Adrenal gland (tissue), 12 donors: ENCODE results near the gene ZNF835. TPM values are rescaled to one million over a fixed set of nuclear protein-coding genes. Genes with fewer than 3 reads are reported as not detected.

ENCODE experiments used
- DNase-seq, 7 donors: peaks; one replicate each; pipeline ENCODE4 v3.0.0-alpha.2; 2019 to 2020
- H3K27ac ChIP-seq, 5 donors: fragments of 200-600 bp; sonication (generic) in 4 of 5; 1 replicate in 3 of 5; 2 replicates in 2 of 5; pipeline versions ENCODE4 v1.5.1 to v1.8.0; 2016 to 2020; ENCODE audit warnings: mild to moderate bottlenecking in 1 of 5
- H3K27me3 ChIP-seq: fragments of 200-600 bp; 2 replicates; pipeline ENCODE4 v1.8.0; 2021
- H3K36me3 ChIP-seq, 2 donors: fragments of 200-600 bp; replicated peaks in 1 of 2; 1 replicate in 1 of 2; 2 replicates in 1 of 2; pipeline versions ENCODE4 v1.5.1 to v1.8.0; 2018 to 2022
- H3K4me1 ChIP-seq, 2 donors: fragments of 200-600 bp; replicated peaks in 1 of 2; 1 replicate in 1 of 2; 2 replicates in 1 of 2; pipeline versions ENCODE4 v1.5.1 to v1.8.0; 2018 to 2021
- H3K4me3 ChIP-seq, 4 donors: fragments of 200-600 bp; sonication (generic) in 3 of 4; one replicate each; pipeline ENCODE4 v1.5.1; 2016 to 2018
- H3K9me3 ChIP-seq, 3 donors: fragments of 200-600 bp; sonication (generic) in 1 of 3; replicated peaks in 1 of 3; 1 replicate in 2 of 3; 2 replicates in 1 of 3; pipeline versions ENCODE4 v1.5.1 to v1.8.0; 2016 to 2021
- POLR2A ChIP-seq, 2 donors: fragments of 450-650 bp; IDR thresholded peaks; one replicate each; pipeline ENCODE4 v1.6.1; 2017; ENCODE audit warnings: antibody characterized with exemption in 2 of 2, mild to moderate bottlenecking in 2 of 2, moderate library complexity in 1 of 2
- WGBS, 4 donors: extraction: QIAGEN DNeasy Blood & Tissue Kit in 2 of 4; methylation state at CpG; one replicate each; pipeline versions ENCODE4 v1.1.5 to v1.1.7; 2013 to 2017; 5-methylcytosine and 5-hydroxymethylcytosine counted together
- intact Hi-C, 2 donors: fragments of 100-400 bp; cut with DNase I; formaldehyde crosslinking; loops; one replicate each; pipeline versions ENCODE4 v1.14.1 to v1.15.0; 2022 to 2023
- polyA plus RNA-seq, 3 donors: library from polyadenylated mRNA; stranded (reverse); fragments of 200-250 nt in 2 of 3; fragments of 350-450 nt in 1 of 3; fragmentation: Illumina TruSeq in 1 of 3; extraction: RNeasy Lipid Tissue Mini Kit (QIAGEN cat#74804) in 1 of 3; gene quantifications; one replicate each; pipeline ENCODE4 v1.2.3, GENCODE V29; 2013 to 2014
- total RNA-seq, 9 donors: library from RNA; depleted of rRNA in 4 of 9; stranded (reverse); fragments of >200 nt in 4 of 9; fragments of 120-200 nt in 1 of 9; fragmentation: NEBNext Ultra II Directional in 1 of 9; extraction: Animal tissue kit (Norgen Biotek cat#: 25700) in 1 of 9; gene quantifications; one replicate each; pipeline versions ENCODE4 v1.1.0 to v1.2.4, GENCODE V29; 2013 to 2023
- TF ChIP-seq, protein P1 (sequence below), 6 experiments: fragments of 450-650 bp in 4 of 6; fragments of 200-600 bp in 2 of 6; sonication (generic) in 1 of 6; IDR thresholded peaks; 1 replicate in 5 of 6; 2 replicates in 1 of 6; pipeline versions ENCODE4 v1.5.1 to v1.8.0; 2016 to 2021; ENCODE audit warnings: antibody characterized with exemption in 6 of 6, mild to moderate bottlenecking in 2 of 6, moderate library complexity in 1 of 6
- donor health status: healthy with polysubstance abuse.
- donor health status: Bipolar disorder and iron deficiency.
- donor health status: DM: yes; HTN: yes; CAD: no.
- donor health status: DM: no; HTN: no; CAD: no.
- donor health status: DM: no; HTN: no; CAD: no.
- donor health status: DM: yes; HTN: yes; CAD: no.

Gene ZNF835
- total and polyA plus RNA-seq, 12 donors: 0.30 to 37.5 (median 3.8) TPM

GRCh38 chr19:56699552-56699951 is 28.0 kb upstream of the ZNF835 start:
- WGBS, 4 donors: 49 to 61% (median 57%) methylated on average over 3 of the region's 3 CpGs
- TF ChIP-seq POLR2A (IDR thresholded peaks at IDR 0.05): no peak
- TF ChIP-seq, protein P1, sequence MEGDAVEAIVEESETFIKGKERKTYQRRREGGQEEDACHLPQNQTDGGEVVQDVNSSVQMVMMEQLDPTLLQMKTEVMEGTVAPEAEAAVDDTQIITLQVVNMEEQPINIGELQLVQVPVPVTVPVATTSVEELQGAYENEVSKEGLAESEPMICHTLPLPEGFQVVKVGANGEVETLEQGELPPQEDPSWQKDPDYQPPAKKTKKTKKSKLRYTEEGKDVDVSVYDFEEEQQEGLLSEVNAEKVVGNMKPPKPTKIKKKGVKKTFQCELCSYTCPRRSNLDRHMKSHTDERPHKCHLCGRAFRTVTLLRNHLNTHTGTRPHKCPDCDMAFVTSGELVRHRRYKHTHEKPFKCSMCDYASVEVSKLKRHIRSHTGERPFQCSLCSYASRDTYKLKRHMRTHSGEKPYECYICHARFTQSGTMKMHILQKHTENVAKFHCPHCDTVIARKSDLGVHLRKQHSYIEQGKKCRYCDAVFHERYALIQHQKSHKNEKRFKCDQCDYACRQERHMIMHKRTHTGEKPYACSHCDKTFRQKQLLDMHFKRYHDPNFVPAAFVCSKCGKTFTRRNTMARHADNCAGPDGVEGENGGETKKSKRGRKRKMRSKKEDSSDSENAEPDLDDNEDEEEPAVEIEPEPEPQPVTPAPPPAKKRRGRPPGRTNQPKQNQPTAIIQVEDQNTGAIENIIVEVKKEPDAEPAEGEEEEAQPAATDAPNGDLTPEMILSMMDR (IDR thresholded peaks at IDR 0.05): no peak
- DNase-seq: no peak
- H3K9me3 ChIP-seq: no peaks in the 10 kb centered on the region
- H3K4me1 ChIP-seq: no peaks in the 10 kb centered on the region
- H3K27me3 ChIP-seq: no peaks in the 10 kb centered on the region
- no peak overlapping the region for H3K4me3 ChIP-seq
- H3K27ac ChIP-seq: no peak overlapping the region
- intact Hi-C loops: no loop called here
- H3K36me3 ChIP-seq: no peaks in the 10 kb centered on the region

GRCh38 chr19:56692206-56692895 is 20.8 kb upstream of the ZNF835 start:
- H3K27ac ChIP-seq: peak overlapping the region in 1 of 5 donors; percentile 22
- 55 to 67% (median 59%) methylated on average over 8 of the region's 8 CpGs for WGBS, 4 donors
- DNase-seq: peak; percentile 71 to 89 (median 75)
- peaks cover 0 to 4% of the 10 kb centered on the region in 2 donors for H3K4me1 ChIP-seq
- TF ChIP-seq POLR2A (IDR thresholded peaks at IDR 0.05): no peak
- TF ChIP-seq, protein P1 (IDR thresholded peaks at IDR 0.05): no peak
- H3K4me3 ChIP-seq: no peak overlapping the region
- H3K9me3 ChIP-seq: no peaks in the 10 kb centered on the region
- intact Hi-C loops: no loop called here
- no peaks in the 10 kb centered on the region for H3K36me3 ChIP-seq
- H3K27me3 ChIP-seq: no peaks in the 10 kb centered on the region

DNA sequence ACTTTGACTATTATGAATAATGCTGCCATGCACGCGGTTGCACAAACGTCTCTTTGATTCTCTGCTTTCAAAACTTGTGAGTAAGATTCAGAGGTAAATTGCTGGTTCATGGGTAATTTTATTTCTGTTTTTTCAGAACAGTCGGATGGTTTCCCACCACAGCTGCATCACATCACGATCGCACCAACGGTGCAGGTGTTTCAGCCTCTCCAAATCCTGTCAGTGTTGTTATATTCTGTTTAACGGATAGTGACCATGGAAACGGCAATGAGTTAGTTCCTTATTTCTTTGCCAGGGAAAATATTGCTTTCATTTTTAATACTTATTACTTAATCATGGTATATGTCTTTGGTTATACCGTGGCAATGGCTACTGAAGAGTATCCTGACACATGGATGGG is 19.1 kb upstream of the ZNF835 start:
- no peak for DNase-seq
- H3K27ac ChIP-seq: no peak overlapping the region
- intact Hi-C loops: no loop called here
- no peak for TF ChIP-seq POLR2A (IDR thresholded peaks at IDR 0.05)
- TF ChIP-seq, protein P1 (IDR thresholded peaks at IDR 0.05): no peak
- peaks cover 0 to 4% of the 10 kb centered on the region in 2 donors for H3K4me1 ChIP-seq
- H3K9me3 ChIP-seq: no peaks in the 10 kb centered on the region
- WGBS, 4 donors: 64 to 66% (median 66%) methylated on average over 10 of the region's 10 CpGs
- H3K36me3 ChIP-seq: no peaks in the 10 kb centered on the region
- no peak overlapping the region for H3K4me3 ChIP-seq
- H3K27me3 ChIP-seq: no peaks in the 10 kb centered on the region

GRCh38 chr19:56689198-56689597 is 17.6 kb upstream of the ZNF835 start:
- Histone ChIP-seq H3K4me1 (peaks cover 0 to 4% of the 10 kb centered on the region in 2 donors), H3K9me3 (no peaks in the 10 kb centered on the region), H3K27me3 (no peaks in the 10 kb centered on the region), H3K4me3 (no peak overlapping the region), H3K27ac (no peak overlapping the region), H3K36me3 (no peaks in the 10 kb centered on the region)
- intact Hi-C loops: no loop called here
- no peak for TF ChIP-seq POLR2A (IDR thresholded peaks at IDR 0.05)
- TF ChIP-seq, protein P1 (IDR thresholded peaks at IDR 0.05): peak in 4 of 6 experiments; percentile 19 to 53 (median 48)
- no peak for DNase-seq
- WGBS, 4 donors: 52 to 64% (median 55%) methylated on average over 10 of the region's 10 CpGs
